Lower lobe of right lung (tissue), 2 donors: ENCODE results near the gene INPP5A. TPM values are rescaled to one million over a fixed set of nuclear protein-coding genes. Genes with fewer than 3 reads are reported as not detected.

Source experiments
- ATAC-seq, 2 donors: fragments of 200-7000 bp; cut with Tn5 transposase; one replicate each; pipeline ENCODE4 v1.9.1; 2020 to 2022; ENCODE audit warnings: mild to moderate bottlenecking in 2 of 2, moderate library complexity in 2 of 2
- DNase-seq: peaks from one replicate; pipeline ENCODE4 v3.0.0-alpha.2; 2020
- H3K27ac ChIP-seq: fragments of 200-600 bp; one replicate; pipeline ENCODE4 v1.8.0; 2022
- H3K27me3 ChIP-seq: fragments of 200-600 bp; one replicate; pipeline ENCODE4 v1.8.0; 2022; ENCODE audit warnings: low read depth
- H3K36me3 ChIP-seq: fragments of 200-600 bp; one replicate; pipeline ENCODE4 v1.8.0; 2022; ENCODE audit warnings: mild to moderate bottlenecking
- H3K4me1 ChIP-seq: fragments of 200-600 bp; one replicate; pipeline ENCODE4 v1.8.0; 2022
- H3K4me3 ChIP-seq: fragments of 200-600 bp; one replicate; pipeline ENCODE4 v1.8.0; 2022; ENCODE audit warnings: mild to moderate bottlenecking
- H3K9me3 ChIP-seq: fragments of 200-600 bp; one replicate; pipeline ENCODE4 v1.8.0; 2022
- CTCF ChIP-seq: fragments of 200-600 bp; IDR thresholded peaks from one replicate; pipeline ENCODE4 v1.8.0; 2022; ENCODE audit warnings: antibody characterized with exemption, mild to moderate bottlenecking
- intact Hi-C: fragments of 100-400 bp; cut with DNase I; formaldehyde crosslinking; loops from one replicate; pipeline ENCODE4 v1.11.0; 2022
- total RNA-seq: library from RNA; stranded (reverse); fragmentation: NEBNext Ultra II Directional; extraction: Animal tissue kit (Norgen Biotek cat#: 25700); gene quantifications from one replicate; pipeline ENCODE4 v1.2.1, GENCODE V29; 2021
- donor health status: DM: no; HTN: yes; CAD: no; lungs with severe emphysema.

Gene INPP5A
- total RNA-seq, 1 donor from 2014 or later: 34.1 TPM

GRCh38 chr10:132832186-132832969, 294.8 kb downstream of the INPP5A start:
- intact Hi-C loops: no loop called here
- Histone ChIP-seq H3K4me1 (peaks cover 5% of the 10 kb centered on the region), H3K4me3 (no peak overlapping the region), H3K36me3 (no peaks in the 10 kb centered on the region), H3K27me3 (peaks cover 40% of the 10 kb centered on the region), H3K9me3 (no peaks in the 10 kb centered on the region), H3K27ac (no peak overlapping the region)
- no peak for DNase-seq
- no peak for TF ChIP-seq CTCF
- no peak for ATAC-seq

Other genes with a start within 250 kb of the INPP5A start
- gene STK32C, start 229.8 kb upstream of the INPP5A start, total RNA-seq: 14.1 TPM
- gene LRRC27, start 205.6 kb upstream of the INPP5A start, total RNA-seq: 15.5 TPM
- 25.2 TPM for gene PWWP2B, start 140.6 kb upstream of the INPP5A start, total RNA-seq
- not detected for gene NKX6-2, start 248.4 kb downstream of the INPP5A start, total RNA-seq